ENCODE data around the gene TMEM42.

TMEM42 gene

GRCh38 chr3:44875596-44875995 lies 13.9 kb downstream of the TMEM42 start:
- no peak for DNase-seq

- no peak for DNase-seq
Observed at GRCh38 chr3:44877333-44877732, 15.6 kb downstream of the TMEM42 start.

- no peak for DNase-seq
Observed at GRCh38 chr3:44880284-44880683, 18.6 kb downstream of the TMEM42 start.

GRCh38 chr3:44883213-44883955 lies 21.7 kb downstream of the TMEM42 start:
- DNase-seq, result no peak

- no peak for DNase-seq
Observed at GRCh38 chr3:44883999-44884431, 22.3 kb downstream of the TMEM42 start.

GRCh38 chr3:44885618-44886017 lies 23.9 kb downstream of the TMEM42 start:
- DNase-seq, result no peak

- no peak for DNase-seq
Observed at GRCh38 chr3:44886561-44886960, 24.8 kb downstream of the TMEM42 start.

- no peak for DNase-seq
Observed at GRCh38 chr3:44887101-44887500, 25.4 kb downstream of the TMEM42 start.

- no peak for DNase-seq
Observed at GRCh38 chr3:44890258-44890657, 28.5 kb downstream of the TMEM42 start.

- no peak for DNase-seq
Observed at GRCh38 chr3:44890852-44891251, 29.1 kb downstream of the TMEM42 start.

GRCh38 chr3:44892689-44893088 lies 31.0 kb downstream of the TMEM42 start:
- no peak for DNase-seq

- DNase-seq, result no peak
Observed at GRCh38 chr3:44893097-44893496, 31.4 kb downstream of the TMEM42 start.

GRCh38 chr3:44894485-44894884 lies 32.8 kb downstream of the TMEM42 start:
- no peak for DNase-seq

- DNase-seq, result no peak
Observed at GRCh38 chr3:44896440-44896839, 34.7 kb downstream of the TMEM42 start.

- no peak for DNase-seq
Observed at GRCh38 chr3:44899683-44900367, 38.1 kb downstream of the TMEM42 start.

GRCh38 chr3:44902628-44903027 lies 40.9 kb downstream of the TMEM42 start:
- DNase-seq, result no peak

- no peak for DNase-seq
Observed at GRCh38 chr3:44903314-44903713, 41.6 kb downstream of the TMEM42 start.

GRCh38 chr3:44903751-44904150 lies 42.0 kb downstream of the TMEM42 start:
- no peak for DNase-seq

- no peak for DNase-seq
Observed at GRCh38 chr3:44905446-44906157, 43.9 kb downstream of the TMEM42 start.

GRCh38 chr3:44906997-44907396 lies 45.3 kb downstream of the TMEM42 start:
- DNase-seq, result no peak

GRCh38 chr3:44907612-44908011 lies 45.9 kb downstream of the TMEM42 start:
- DNase-seq, result no peak

GRCh38 chr3:44909063-44909462 lies 47.4 kb downstream of the TMEM42 start:
- no peak for DNase-seq

GRCh38 chr3:44910693-44911092 lies 49.0 kb downstream of the TMEM42 start:
- DNase-seq, result no peak

All from CD4-positive, alpha-beta T cell treated with Interleukin-1 beta for 1 hour (primary cell).